ENCODE measurements around the gene TTLL9.

DNA sequence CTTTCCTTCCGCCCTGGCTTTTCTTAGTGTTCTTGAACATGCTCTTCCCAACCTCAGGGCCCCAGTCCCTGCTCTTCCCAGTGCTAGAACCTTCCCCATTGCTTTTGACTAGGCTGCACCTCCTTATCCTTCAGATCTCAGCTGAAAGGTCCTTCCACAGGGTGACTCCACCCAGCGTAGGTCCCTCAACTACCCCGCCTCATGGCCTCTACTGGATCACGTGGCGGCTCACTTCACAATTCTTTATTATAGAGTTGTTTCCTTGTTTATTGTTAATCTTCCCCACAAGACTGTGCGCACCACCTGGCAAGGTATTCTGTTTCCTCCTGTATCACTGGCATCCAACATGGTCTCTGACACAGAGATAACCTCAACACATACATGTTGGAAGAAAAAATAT lies 31.2 kb downstream of the TTLL9 start:
- TF ChIP-seq ZNF274 (IDR thresholded peaks at IDR 0.05; ENCODE audit: low read depth, low read length) (no peak), YY1 (IDR thresholded peaks at IDR 0.05; ENCODE audit: insufficient read depth, insufficient read length) (no peak)

All from NT2/D1 (cell line).